ENCODE data around the gene RHOJ. TPM values are rescaled to one million over a fixed set of nuclear protein-coding genes. Genes with fewer than 3 reads are reported as not detected.

The RHOJ gene
- total and polyA plus RNA-seq, 2 of the 4 experiments (the other 2 are of a cell fraction), result 9.5 to 33.9 TPM

DNA sequence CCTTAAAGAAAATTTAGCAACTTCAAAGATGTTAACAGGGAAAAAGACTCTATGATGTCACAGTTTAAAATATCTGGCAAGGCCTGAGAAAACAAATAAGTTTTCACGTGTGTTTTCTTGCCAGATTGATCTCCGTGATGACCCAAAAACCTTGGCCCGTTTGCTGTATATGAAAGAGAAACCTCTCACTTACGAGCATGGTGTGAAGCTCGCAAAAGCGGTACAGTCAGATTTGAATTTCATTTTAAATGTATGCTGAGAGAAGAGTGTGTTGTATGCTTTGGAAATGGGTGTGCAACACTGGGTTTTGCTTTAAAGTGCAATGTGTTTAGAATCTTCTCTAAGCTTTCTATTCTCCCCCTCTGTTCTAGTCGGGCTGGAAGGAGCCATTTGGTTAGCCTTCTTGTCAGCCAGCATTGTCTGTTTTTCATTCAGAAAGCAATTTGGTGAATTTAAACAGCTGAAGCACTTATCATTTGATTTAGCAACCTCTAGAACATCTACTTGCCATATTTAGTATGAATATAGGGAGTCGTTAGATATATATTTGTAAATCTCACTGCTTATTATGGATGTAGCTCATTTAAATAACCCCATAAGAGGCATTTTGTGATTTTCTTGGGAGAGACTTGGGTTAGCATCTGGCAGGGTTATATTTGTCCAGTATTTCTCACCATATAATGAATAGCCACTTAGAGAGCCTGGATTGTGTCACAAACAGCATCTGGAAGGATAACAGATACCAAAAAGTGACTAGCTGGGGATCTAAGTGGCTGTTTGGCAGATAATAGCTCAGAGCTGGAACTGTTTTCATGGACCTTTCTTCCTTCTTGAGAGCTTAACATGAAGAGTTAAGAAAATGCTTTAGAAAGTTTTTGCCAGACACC is 79.0 kb downstream of the RHOJ start:
- WGBS, 2 experiments (ENCODE audit: extremely low coverage in 2 of 2, insufficient read length in 1 of 2), result 58% methylated on average over 4 of the region's 8 CpGs; no CpG with 5 or more reads in 1 of the 2 experiments
- Histone ChIP-seq H3K18ac (ENCODE audit: low read depth, low read length) (no peak overlapping the region), H3K79me1 (ENCODE audit: low read depth in 1 of 2, low read length in 2 of 2) (no peaks in the 10 kb centered on the region), H3K9me1 (ENCODE audit: insufficient read depth, low read length) (no peaks in the 10 kb centered on the region), H3K27me3 (ENCODE audit: control insufficient read depth, insufficient read depth, low read length) (no peaks in the 10 kb centered on the region), H4K5ac (ENCODE audit: low read depth, low read length) (no peak overlapping the region), H3K4me2 (ENCODE audit: low read depth, low read length) (no peak overlapping the region), H3K4me1 (ENCODE audit: control insufficient read depth, insufficient read depth, low read length) (no peaks in the 10 kb centered on the region), H2BK5ac (ENCODE audit: low read depth, low read length, poor library complexity, severe bottlenecking) (no peak overlapping the region), H2AFZ (replicated peaks; ENCODE audit: low read length, poor library complexity) (no peak overlapping the region), H2BK15ac (ENCODE audit: low read depth, low read length) (no peak overlapping the region), H3K4ac (ENCODE audit: low read depth, low read length) (no peak overlapping the region), H2AK5ac (ENCODE audit: low read depth, low read length) (no peak overlapping the region), H4K20me1 (ENCODE audit: insufficient read depth, low read length) (no peaks in the 10 kb centered on the region), H3K56ac (ENCODE audit: extremely low read depth, insufficient read depth, low read length) (no peak overlapping the region), H2BK120ac (ENCODE audit: low read depth, low read length) (no peak overlapping the region), H2AK9ac (replicated peaks; ENCODE audit: low read depth, low read length, poor library complexity) (no peak overlapping the region), H2BK20ac (ENCODE audit: low read depth, low read length) (no peak overlapping the region), H3K9ac (ENCODE audit: low read depth, low read length) (no peak overlapping the region), H3K9me3 (ENCODE audit: control insufficient read depth, insufficient read depth, low read length) (no peaks in the 10 kb centered on the region), H3K23ac (ENCODE audit: low read depth, low read length) (no peak overlapping the region), H3K36me3 (ENCODE audit: control insufficient read depth, insufficient read depth, low read length) (no peaks in the 10 kb centered on the region), H4K8ac (ENCODE audit: low read depth in 2 of 2, low read length in 2 of 2) (no peak overlapping the region), H4K91ac (ENCODE audit: insufficient read depth, low read depth, low read length) (no peak overlapping the region), H3K4me3 (ENCODE audit: insufficient read depth, low read depth, low read length) (no peak overlapping the region), H3K27ac (ENCODE audit: insufficient read depth, low read length) (no peak overlapping the region), H3K14ac (replicated peaks; ENCODE audit: low read depth, low read length) (no peak overlapping the region)
- BruUV-seq (replicated peaks), result no TSS peak
- POLR2A ChIA-PET (ENCODE audit: unreplicated experiment), result no interaction called here
- no peak for ATAC-seq (ENCODE audit: low read depth)
- intact Hi-C loops (cut with micrococcal nuclease) (no loop called here), in situ Hi-C loops (cut with MboI; ENCODE audit: low sequenced_read_pairs) (no loop called here), dilution Hi-C loops (cut with HindIII; ENCODE audit: low sequenced_read_pairs, unreplicated experiment) (no loop called here)
- DNase-seq, result no peak
- CTCF ChIA-PET, result no interaction called here
- no peak for TF ChIP-seq RFX5 (IDR thresholded peaks at IDR 0.05; ENCODE audit: low read depth, low read length)
- TF ChIP-seq CEBPB (IDR thresholded peaks at IDR 0.05; ENCODE audit: low read depth, low read length), result no peak
- TF ChIP-seq NFE2L2 (IDR thresholded peaks at IDR 0.05; ENCODE audit: low read depth, low read length), result no peak
- no peak for TF ChIP-seq MAZ (IDR thresholded peaks at IDR 0.05; ENCODE audit: borderline replicate concordance, low read depth, low read length)
- TF ChIP-seq CHD1 (IDR thresholded peaks at IDR 0.05; ENCODE audit: low read depth, low read length), result no peak
- TF ChIP-seq MXI1 (IDR thresholded peaks at IDR 0.05; ENCODE audit: borderline replicate concordance, low read depth, low read length), result no peak
- TF ChIP-seq RAD21 (IDR thresholded peaks at IDR 0.05; ENCODE audit: low read length), result no peak
- no peak for TF ChIP-seq FOS (IDR thresholded peaks at IDR 0.05; ENCODE audit: low read depth, low read length)
- no peak for TF ChIP-seq MAFK (IDR thresholded peaks at IDR 0.05; ENCODE audit: low read depth, low read length)
- no peak for TF ChIP-seq RCOR1 (IDR thresholded peaks at IDR 0.05; ENCODE audit: insufficient replicate concordance, low read length)
- TF ChIP-seq, protein P1, sequence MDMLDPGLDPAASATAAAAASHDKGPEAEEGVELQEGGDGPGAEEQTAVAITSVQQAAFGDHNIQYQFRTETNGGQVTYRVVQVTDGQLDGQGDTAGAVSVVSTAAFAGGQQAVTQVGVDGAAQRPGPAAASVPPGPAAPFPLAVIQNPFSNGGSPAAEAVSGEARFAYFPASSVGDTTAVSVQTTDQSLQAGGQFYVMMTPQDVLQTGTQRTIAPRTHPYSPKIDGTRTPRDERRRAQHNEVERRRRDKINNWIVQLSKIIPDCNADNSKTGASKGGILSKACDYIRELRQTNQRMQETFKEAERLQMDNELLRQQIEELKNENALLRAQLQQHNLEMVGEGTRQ (IDR thresholded peaks at IDR 0.05; ENCODE audit: low read depth, low read length), result no peak
- no peak for TF ChIP-seq BHLHE40 (IDR thresholded peaks at IDR 0.05; ENCODE audit: low read depth, low read length)
- TF ChIP-seq CTCF (conservative IDR thresholded peaks at IDR 0.05; ENCODE audit: low read depth, low read length), result no peak
- TF ChIP-seq SMC3 (IDR thresholded peaks at IDR 0.05; ENCODE audit: low read depth, low read length), result no peak
- no peak for TF ChIP-seq POLR2A (IDR thresholded peaks at IDR 0.05; ENCODE audit: low read depth, low read length)

Measured in IMR-90 (cell line).